Measurements from ENCODE around the gene TMEM42. TPM values are rescaled to one million over a fixed set of nuclear protein-coding genes. Genes with fewer than 3 reads are reported as not detected.
A peak's percentile ranks its signal among the peaks of the same experiment; 100 is the strongest.
"Not testable (repeated sequence)": the region's sequence is repeated elsewhere in the genome, so short reads cannot be mapped to it uniquely, and the experiment has no call there.

TMEM42 gene
- 11.6 and 13.0 TPM in 2 replicates for total RNA-seq

DNA sequence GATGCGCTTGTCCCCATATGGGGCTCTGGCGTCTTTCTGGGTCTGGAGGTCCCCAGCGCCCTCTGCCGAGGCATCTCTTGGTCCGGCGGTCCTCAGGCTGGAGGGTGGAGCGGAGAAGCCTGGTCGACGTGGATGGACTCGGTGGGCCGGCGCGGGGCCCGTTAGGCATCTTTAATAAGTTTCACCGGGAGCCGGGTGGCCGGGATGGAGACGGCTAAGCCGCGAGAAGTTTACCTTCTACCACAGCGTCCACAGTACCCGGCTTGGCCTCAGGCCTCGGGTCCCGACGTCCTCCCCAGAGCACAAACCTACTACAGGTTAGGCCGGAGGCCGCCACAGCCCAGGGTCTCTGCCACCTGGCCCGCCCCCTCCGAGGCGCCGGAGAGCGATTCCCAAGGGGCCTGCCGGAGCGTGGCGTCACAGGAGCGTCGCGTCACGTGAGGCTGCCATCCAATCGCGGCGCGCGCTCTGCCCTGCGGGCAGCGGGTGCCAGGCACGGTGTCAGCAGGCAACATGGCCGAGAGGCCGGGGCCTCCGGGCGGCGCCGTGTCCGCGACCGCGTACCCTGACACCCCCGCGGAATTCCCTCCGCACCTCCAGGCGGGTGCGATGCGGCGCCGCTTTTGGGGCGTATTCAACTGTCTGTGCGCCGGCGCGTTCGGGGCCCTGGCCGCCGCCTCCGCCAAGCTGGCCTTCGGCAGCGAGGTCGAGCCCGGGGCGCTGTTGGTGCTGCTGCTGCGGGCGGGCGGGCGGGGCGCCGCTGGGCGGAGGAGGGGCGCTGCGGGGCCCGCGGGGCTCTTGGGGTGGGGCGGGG is at the start of gene TMEM42:
TSS of gene TMEM42 (plus strand) at position 501 of the 814 bp plus-strand sequence. CDS start at position 514, 13 bp downstream.
- Mint-ChIP-seq H3K27me3 (no peaks in the 10 kb centered on the region), H3K9me3 (no peaks in the 10 kb centered on the region), H3K4me1 (peaks cover 32% of the 10 kb centered on the region), H3K4me3 (peak within 1 kb of the TSS; percentile 90), H3K27ac (peak within 1 kb of the TSS; percentile 91), H3K36me3 (ENCODE audit: low read depth) (peaks cover 14% of the 10 kb centered on the region)
- intact Hi-C loops (cut with micrococcal nuclease): loop anchor here (1.0 to 5.0 kb wide), 4 partner anchors 100 to 524 kb away; partner anchors contain the start of genes EXOSC7, KIAA1143, KIF15 and TCAIM
- DNase-seq: peak; percentile 97

DNA sequence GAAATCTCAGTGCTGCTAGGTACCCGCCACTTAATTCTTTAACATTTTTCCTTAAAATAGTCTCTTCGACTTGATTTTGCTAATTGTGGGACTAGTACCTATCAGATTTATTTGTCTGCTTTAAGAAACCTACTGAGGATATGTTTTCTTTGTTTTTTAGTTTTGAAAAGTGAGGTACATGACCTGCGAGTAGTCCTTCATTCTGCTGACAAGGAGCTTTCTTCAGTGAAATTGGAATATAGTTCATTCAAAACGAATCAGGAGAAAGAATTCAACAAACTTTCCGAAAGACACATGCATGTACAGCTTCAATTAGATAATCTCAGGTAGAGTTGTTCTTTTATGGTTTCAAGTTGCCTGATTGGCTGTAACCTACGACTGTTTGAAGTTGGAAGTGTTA is 47.0 kb upstream of the TMEM42 start:
- no peaks in the 10 kb centered on the region for H3K27me3 Mint-ChIP-seq
- no peak for DNase-seq
- H3K4me1 Mint-ChIP-seq: no peaks in the 10 kb centered on the region
- intact Hi-C loops (cut with micrococcal nuclease): no loop called here
- peaks cover 69% of the 10 kb centered on the region for H3K36me3 Mint-ChIP-seq (ENCODE audit: low read depth)
- no peak overlapping the region for H3K27ac Mint-ChIP-seq
- peaks cover 23% of the 10 kb centered on the region for H3K9me3 Mint-ChIP-seq
- H3K4me3 Mint-ChIP-seq: no peak overlapping the region

DNA sequence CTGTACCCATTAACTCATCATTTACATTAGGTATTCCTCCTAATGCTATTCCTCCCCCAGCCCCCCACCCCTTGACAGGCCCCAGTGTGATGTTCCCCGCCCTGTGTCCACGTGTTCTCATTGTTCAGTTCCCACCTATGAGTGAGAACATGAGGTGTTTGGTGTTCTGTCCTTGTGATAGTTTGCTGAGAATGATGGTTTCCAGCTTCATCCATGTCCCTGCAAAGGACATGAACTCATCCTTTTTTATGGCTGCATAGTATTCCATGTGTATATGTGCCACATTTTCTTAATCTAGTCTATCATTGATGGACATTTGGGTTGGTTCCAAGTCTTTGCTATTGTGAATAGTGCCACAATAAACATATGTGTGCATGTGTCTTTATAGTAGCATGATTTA is 45.4 kb upstream of the TMEM42 start:
- Mint-ChIP-seq H3K9me3 (peaks cover 23% of the 10 kb centered on the region), H3K36me3 (ENCODE audit: low read depth) (peaks cover 71% of the 10 kb centered on the region)
- H3K27me3 Mint-ChIP-seq; intact Hi-C loops (cut with micrococcal nuclease); DNase-seq; H3K4me1 Mint-ChIP-seq; H3K4me3 Mint-ChIP-seq; H3K27ac Mint-ChIP-seq: not testable (repeated sequence)

DNA sequence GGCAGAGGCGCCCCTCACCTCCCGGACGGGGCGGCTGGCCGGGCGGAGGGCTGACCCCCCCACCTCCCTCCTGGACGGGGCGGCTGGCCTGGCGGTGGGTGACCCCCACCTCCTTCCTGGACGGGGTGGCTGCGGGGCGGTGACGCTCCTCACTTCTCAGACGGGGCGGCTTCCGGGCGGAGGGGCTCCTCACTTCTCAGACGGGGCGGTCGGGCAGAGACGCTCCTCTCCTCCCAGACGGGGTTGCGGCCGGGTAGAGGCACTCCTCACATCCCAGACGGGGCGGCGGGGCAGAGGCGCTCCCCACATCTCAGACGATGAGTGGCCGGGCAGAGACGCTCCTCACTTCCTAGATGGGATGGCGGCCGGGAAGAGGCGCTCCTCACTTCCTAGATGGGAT is 40.5 kb upstream of the TMEM42 start:
- peaks cover 27% of the 10 kb centered on the region for H3K9me3 Mint-ChIP-seq
- DNase-seq; H3K27me3 Mint-ChIP-seq; H3K4me3 Mint-ChIP-seq; H3K4me1 Mint-ChIP-seq; intact Hi-C loops (cut with micrococcal nuclease); H3K27ac Mint-ChIP-seq: not testable (repeated sequence)
- H3K36me3 Mint-ChIP-seq (ENCODE audit: low read depth): peaks cover 75% of the 10 kb centered on the region

DNA sequence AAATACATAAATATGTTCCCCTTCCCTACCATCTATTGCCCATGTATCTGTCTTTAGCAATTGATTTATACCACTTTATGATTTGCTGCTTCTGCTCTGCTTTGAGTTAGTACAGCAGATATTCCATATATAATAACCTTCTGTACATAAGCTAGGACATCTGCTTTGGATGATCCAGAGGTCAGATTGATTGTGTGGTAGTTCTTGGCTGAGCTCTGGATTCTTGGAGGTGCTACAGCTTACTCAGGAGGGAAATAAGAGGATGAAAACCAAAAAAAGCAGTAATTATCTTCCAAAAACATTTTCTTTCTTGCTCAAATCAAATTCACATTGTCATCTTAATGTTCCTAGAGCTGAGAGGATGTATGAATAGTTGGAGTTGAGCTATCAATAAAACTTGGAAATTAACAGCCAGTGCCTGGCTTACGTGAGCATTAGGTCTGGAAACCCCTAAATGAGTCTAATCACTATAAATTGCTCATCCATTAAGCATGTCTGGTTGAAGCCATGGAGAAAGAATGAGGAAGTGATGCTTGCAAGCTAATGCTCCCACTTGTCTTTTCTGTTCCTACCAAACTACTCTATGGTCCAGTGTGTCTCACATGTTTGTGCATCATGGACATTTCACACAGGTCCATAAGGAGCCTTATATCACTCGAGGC is 36.3 kb upstream of the TMEM42 start:
- no peak overlapping the region for H3K27ac Mint-ChIP-seq
- intact Hi-C loops (cut with micrococcal nuclease): no loop called here

DNA sequence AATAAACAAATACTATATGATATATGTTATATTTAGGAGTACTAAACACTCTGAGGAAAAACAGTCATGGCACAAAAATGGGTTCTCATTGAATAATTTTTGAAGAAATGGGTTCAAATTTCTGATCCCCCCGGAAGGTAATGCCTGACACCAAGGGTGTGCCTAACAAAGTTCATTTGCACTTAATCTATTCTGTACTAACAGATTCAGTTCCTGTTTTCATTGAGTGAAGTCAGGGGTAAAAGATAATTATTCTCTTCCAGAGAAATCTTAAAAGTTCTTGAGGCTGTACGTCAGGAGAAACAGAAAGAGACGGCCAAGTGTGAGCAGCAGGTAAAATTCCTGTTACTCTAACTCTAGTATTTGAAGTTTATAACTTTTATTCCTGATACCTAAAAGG is 34.5 kb upstream of the TMEM42 start:
- intact Hi-C loops (cut with micrococcal nuclease): no loop called here
- Mint-ChIP-seq H3K9me3 (peaks cover 9% of the 10 kb centered on the region), H3K4me1 (peaks cover 1% of the 10 kb centered on the region), H3K36me3 (ENCODE audit: low read depth) (peaks cover 61% of the 10 kb centered on the region), H3K4me3 (no peak overlapping the region), H3K27me3 (no peaks in the 10 kb centered on the region), H3K27ac (no peak overlapping the region)
- DNase-seq: no peak

More for the DNA sequence above, 36.3 kb upstream of the TMEM42 start:
- Mint-ChIP-seq H3K27me3 (no peaks in the 10 kb centered on the region), H3K9me3 (peaks cover 5% of the 10 kb centered on the region), H3K4me1 (peaks cover 1% of the 10 kb centered on the region), H3K4me3 (no peak overlapping the region), H3K36me3 (ENCODE audit: low read depth) (peaks cover 57% of the 10 kb centered on the region)
- DNase-seq: no peak

DNA sequence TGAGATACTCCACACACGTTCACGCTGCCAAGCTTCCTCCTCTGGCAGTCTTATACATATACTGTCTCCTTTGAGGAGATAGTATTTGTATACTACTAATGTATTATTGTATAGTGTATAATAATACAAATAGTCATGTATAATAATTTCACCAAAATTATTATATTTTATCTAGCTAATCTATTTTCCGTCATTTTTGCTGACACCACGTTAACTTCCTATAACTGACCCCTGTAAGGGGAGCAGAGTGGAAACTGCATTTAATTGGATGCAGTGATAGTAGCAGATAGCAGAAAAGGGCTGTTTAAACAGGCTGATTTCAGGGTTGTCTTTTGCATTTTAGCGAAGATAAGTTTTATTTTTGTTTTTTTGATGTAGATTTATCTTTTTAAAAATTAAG is 30.5 kb upstream of the TMEM42 start:
- no peak for DNase-seq
- intact Hi-C loops (cut with micrococcal nuclease): no loop called here
- Mint-ChIP-seq H3K36me3 (ENCODE audit: low read depth) (peaks cover 58% of the 10 kb centered on the region), H3K27ac (no peak overlapping the region), H3K9me3 (peaks cover 9% of the 10 kb centered on the region), H3K4me1 (no peaks in the 10 kb centered on the region), H3K27me3 (no peaks in the 10 kb centered on the region), H3K4me3 (no peak overlapping the region)

DNA sequence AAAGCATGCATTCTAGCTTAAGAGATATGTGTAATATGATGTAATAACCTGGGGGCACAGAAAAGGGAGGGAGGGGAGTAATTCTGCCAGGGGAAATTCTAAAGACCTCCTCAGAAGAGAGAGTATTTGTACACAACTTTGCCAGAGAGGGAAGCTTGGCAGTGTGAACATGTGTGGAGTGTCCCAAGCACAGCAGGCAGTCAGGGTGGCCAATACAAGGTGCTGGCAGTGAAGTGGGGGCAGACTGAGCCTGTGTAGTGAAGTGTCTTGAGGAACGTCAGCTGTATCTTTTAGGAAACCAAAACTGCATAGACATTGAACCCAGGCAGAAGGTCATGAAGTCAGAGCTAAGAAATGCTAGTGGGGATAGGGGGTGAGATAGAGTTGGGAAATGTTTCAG is 29.7 kb upstream of the TMEM42 start:
- intact Hi-C loops (cut with micrococcal nuclease): no loop called here

DNA sequence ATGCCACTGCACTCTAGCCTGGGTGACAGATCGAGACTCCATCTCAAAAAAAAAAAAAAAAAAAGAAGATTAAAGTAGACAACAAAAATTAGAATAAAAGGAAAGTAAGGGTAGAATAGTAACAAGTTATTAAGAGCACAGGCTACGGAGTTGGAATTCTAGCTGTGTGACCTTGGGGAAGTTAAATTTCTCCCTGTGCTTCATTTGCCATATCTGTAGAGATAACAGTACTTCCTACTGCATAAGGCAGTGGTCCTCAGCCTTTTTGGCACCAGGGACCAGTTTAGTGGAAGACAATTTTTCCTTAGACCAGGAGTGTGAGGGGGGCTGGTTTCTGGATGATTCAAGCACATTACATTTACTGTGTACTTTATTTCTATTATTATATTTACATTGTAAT is 28.7 kb upstream of the TMEM42 start:
- H3K27me3 Mint-ChIP-seq: no peaks in the 10 kb centered on the region
- peaks cover 19% of the 10 kb centered on the region for H3K9me3 Mint-ChIP-seq
- no peak for DNase-seq
- H3K27ac Mint-ChIP-seq: no peak overlapping the region
- H3K4me1 Mint-ChIP-seq: no peaks in the 10 kb centered on the region
- peaks cover 63% of the 10 kb centered on the region for H3K36me3 Mint-ChIP-seq (ENCODE audit: low read depth)
- intact Hi-C loops (cut with micrococcal nuclease): no loop called here
- no peak overlapping the region for H3K4me3 Mint-ChIP-seq

More for the DNA sequence above, 29.7 kb upstream of the TMEM42 start:
- H3K27ac Mint-ChIP-seq: peak overlapping the region; percentile 58
- no peaks in the 10 kb centered on the region for H3K4me1 Mint-ChIP-seq
- H3K27me3 Mint-ChIP-seq: no peaks in the 10 kb centered on the region
- no peak overlapping the region for H3K4me3 Mint-ChIP-seq
- no peak for DNase-seq
- peaks cover 62% of the 10 kb centered on the region for H3K36me3 Mint-ChIP-seq (ENCODE audit: low read depth)
- peaks cover 16% of the 10 kb centered on the region for H3K9me3 Mint-ChIP-seq

DNA sequence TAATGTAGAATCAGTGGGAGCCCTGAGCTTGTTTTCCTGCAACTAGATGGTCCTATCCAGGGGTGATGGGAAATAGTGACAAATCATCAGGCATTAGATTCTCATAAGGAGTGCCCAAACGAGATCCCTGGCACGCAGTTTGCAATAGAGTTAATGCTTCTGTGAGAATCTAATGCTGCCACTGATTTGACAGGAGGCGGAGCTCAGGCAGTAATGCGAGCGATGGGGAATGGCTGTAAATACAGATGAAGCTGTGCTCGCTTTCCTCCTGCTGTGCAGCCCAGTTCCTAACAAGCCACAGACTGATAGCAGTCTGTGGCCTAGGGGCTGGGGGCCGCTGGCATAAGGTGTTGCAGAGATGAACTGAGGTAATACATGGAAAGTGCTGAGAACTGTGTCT is 28.3 kb upstream of the TMEM42 start:
- Mint-ChIP-seq H3K9me3 (peaks cover 22% of the 10 kb centered on the region), H3K4me1 (no peaks in the 10 kb centered on the region), H3K36me3 (ENCODE audit: low read depth) (peaks cover 67% of the 10 kb centered on the region), H3K27me3 (no peaks in the 10 kb centered on the region), H3K4me3 (no peak overlapping the region), H3K27ac (no peak overlapping the region)
- DNase-seq: no peak
- intact Hi-C loops (cut with micrococcal nuclease): no loop called here

DNA sequence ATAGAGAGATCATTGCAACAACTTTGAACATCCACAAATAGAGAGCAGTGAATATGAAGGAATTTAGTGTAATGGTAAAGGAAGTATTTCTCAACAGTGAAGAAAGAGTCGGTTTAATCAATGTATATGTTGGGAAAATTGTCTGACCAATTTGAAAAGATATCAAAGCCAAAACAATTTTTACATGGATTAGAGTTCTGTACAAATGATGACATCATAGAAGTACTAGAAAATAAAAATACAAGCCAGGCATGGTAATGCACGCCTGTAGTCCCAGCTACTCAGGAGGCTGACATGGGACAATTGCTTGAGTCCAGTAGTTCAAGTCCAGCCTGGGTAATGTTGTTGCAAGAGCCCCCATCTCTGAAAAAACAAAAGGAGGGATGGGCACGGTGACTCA is 26.0 kb upstream of the TMEM42 start:
- Mint-ChIP-seq H3K4me1 (no peaks in the 10 kb centered on the region), H3K4me3 (no peak overlapping the region), H3K36me3 (ENCODE audit: low read depth) (peaks cover 69% of the 10 kb centered on the region), H3K9me3 (peaks cover 24% of the 10 kb centered on the region), H3K27me3 (no peaks in the 10 kb centered on the region), H3K27ac (no peak overlapping the region)
- DNase-seq: no peak
- intact Hi-C loops (cut with micrococcal nuclease): no loop called here

DNA sequence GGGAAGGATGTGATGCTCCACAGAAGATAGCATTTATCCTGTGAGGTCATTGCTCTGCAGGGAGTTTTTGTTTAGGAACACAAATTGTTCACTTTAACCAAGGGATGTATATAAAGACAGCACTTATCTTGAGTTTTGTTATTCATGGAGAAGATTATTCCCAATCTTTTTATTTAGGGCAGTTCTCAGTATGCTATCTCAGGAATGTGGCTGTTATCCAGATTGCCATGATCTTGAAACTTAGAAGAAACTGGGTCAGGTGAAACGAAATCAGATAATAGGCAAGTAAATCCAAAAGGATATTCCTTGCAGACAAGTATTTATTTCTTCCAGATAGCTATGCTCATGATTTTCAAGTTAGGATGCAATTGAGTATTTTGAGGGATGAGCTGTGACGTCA is 19.3 kb upstream of the TMEM42 start:
- Mint-ChIP-seq H3K27me3 (no peaks in the 10 kb centered on the region), H3K4me1 (no peaks in the 10 kb centered on the region), H3K27ac (no peak overlapping the region), H3K36me3 (ENCODE audit: low read depth) (peaks cover 65% of the 10 kb centered on the region), H3K9me3 (peaks cover 6% of the 10 kb centered on the region), H3K4me3 (no peak overlapping the region)
- no peak for DNase-seq
- intact Hi-C loops (cut with micrococcal nuclease): no loop called here

DNA sequence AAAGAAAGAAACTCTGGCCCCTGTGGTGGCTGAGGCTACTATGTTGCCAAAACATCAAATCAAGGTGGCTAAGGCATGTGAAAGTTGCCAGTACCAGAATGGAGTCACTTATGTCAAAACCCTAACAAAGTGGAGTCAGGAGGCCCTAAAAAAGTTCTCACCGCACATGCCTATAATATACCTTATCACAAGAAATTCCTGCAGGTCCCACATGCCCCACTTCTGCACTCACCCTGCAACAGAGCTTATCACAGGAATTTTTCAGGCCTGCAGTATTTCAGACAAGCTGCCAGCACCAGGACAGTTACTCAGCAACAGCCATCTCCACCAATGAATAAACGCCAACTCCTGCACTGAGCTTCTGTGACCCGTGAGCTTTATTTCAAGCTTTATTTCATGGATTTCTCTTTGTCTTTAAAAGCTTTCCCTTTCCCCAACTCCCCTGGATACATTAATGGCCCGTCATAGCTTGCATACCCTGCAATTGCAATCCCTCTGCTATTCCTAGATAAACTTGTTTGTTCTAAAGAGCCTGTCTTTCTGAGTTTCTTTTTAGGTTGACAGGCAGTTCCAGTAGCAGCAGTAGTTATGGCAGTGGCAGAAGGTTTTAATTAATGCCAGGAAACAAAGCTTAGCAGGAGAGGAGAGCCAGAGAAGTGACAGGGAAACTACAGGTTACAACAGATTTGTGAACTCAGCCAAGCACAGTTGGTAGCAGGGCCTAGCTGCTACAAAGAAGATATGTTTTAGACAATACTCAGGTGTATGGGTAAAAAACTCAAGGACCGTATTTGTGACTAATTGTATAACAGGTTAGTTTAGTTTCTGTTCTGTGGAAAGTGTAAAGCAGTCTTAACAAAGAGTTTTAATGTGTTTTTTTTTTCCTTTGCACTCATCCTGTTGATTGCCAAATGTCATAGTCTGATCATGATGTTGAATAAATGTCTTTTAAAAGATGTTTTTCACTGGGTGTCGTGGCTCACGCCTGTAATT is 15.9 kb upstream of the TMEM42 start:
- Mint-ChIP-seq H3K27me3 (no peaks in the 10 kb centered on the region), H3K36me3 (ENCODE audit: low read depth) (peaks cover 49% of the 10 kb centered on the region), H3K27ac (peak overlapping the region; percentile 41), H3K9me3 (no peaks in the 10 kb centered on the region), H3K4me1 (no peaks in the 10 kb centered on the region), H3K4me3 (no peak overlapping the region)
- intact Hi-C loops (cut with micrococcal nuclease): no loop called here
- no peak for DNase-seq
